ENCODE results near the gene PRPS1L1. TPM values are rescaled to one million over a fixed set of nuclear protein-coding genes. Genes with fewer than 3 reads are reported as not detected.

PRPS1L1 gene
- total RNA-seq, 1 donor from 2014 or later: not detected

DNA sequence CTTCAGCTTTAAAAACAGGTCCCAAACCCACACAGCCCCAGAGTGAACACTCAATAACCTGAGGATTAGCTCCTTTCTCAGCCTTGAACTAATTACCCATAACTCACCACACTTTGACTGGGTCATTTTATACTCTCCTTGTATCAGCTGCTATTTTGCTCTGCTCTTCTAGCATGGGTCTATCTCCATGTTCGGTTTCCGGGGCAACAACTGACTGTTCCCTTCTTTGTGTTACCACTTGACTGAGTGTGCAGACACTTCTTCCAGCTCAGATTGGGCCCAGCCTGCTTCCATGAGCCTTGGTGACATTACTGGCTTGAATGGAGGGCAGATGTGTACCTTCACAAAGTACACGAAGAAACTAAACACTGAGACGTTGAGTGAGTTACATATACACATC lies 31.5 kb upstream of the PRPS1L1 start:
- intact Hi-C loops (cut with DNase I): no loop called here
- TF ChIP-seq, protein P1, sequence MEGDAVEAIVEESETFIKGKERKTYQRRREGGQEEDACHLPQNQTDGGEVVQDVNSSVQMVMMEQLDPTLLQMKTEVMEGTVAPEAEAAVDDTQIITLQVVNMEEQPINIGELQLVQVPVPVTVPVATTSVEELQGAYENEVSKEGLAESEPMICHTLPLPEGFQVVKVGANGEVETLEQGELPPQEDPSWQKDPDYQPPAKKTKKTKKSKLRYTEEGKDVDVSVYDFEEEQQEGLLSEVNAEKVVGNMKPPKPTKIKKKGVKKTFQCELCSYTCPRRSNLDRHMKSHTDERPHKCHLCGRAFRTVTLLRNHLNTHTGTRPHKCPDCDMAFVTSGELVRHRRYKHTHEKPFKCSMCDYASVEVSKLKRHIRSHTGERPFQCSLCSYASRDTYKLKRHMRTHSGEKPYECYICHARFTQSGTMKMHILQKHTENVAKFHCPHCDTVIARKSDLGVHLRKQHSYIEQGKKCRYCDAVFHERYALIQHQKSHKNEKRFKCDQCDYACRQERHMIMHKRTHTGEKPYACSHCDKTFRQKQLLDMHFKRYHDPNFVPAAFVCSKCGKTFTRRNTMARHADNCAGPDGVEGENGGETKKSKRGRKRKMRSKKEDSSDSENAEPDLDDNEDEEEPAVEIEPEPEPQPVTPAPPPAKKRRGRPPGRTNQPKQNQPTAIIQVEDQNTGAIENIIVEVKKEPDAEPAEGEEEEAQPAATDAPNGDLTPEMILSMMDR (IDR thresholded peaks at IDR 0.05): no peak

DNA sequence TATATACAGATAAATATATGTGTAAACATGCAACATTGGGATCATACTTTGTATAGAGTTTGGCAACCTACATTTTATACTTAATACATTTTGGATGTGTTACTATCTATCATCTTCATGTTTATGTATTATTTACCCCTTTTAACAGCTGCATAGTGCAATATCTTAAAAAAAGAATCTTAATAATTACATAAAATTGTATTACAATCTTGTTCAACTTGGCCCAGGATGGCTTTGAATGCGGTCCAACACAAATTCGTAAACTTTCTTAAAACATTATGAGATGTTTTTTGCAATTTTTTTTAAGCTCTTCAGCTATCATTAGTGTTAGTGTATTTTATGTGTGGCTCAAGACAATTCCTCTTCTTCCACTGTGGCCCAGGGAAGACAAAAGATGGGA lies 26.3 kb upstream of the PRPS1L1 start:
- Histone ChIP-seq H3K4me1 (no peaks in the 10 kb centered on the region), H3K27me3 (no peaks in the 10 kb centered on the region), H3K9me3 (no peaks in the 10 kb centered on the region), H3K36me3 (no peaks in the 10 kb centered on the region), H3K4me3 (no peak overlapping the region), H3K27ac (no peak overlapping the region)
- DNase-seq (no peak), ATAC-seq (no peak)
- intact Hi-C loops (cut with DNase I): no loop called here
- TF ChIP-seq, protein P1 (IDR thresholded peaks at IDR 0.05): no peak

More for the DNA sequence above, 31.5 kb upstream of the PRPS1L1 start:
- no peaks in the 10 kb centered on the region for H3K36me3 ChIP-seq
- ATAC-seq (no peak), DNase-seq (no peak)
- no peaks in the 10 kb centered on the region for H3K4me1 ChIP-seq
- H3K9me3 ChIP-seq: no peaks in the 10 kb centered on the region
- no peak overlapping the region for H3K27ac ChIP-seq
- no peak overlapping the region for H3K4me3 ChIP-seq
- H3K27me3 ChIP-seq: no peaks in the 10 kb centered on the region

DNA sequence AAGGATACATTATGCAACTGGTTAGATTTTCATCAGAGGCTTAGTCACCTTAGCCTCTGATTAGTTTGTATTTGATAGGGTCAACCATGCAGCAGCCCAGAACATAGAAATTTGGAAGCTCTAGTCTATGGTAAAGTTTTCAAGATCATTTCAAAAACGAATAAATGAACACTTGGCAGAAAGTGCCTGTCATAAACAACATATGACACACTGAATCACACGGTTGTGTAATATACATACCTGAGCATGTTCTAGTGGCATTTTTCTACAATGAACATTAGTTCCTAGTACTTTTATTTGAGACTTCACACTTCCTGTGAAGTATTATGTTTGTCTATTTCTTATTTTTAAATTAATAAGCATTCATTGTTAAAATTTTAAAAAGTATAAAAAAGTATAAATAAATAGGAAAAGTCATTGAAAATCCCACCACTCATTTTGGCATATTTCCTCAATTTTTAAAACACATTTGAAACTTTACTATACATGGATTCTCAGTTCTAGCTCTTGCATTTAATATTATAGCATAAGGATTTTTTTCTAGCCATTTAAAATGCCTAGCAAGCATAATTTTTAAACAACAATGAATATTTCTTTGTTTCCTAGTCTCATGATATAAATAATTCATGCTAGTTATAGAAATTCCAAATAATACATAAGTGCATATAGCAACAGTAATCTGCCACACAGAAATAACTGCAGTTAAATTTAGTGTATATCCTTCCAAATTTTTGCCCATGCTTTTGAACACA lies 25.7 kb upstream of the PRPS1L1 start:
- H3K27ac ChIP-seq: no peak overlapping the region
- intact Hi-C loops (cut with DNase I): no loop called here
- H3K27me3 ChIP-seq: no peaks in the 10 kb centered on the region
- ATAC-seq: no peak
- H3K36me3 ChIP-seq: no peaks in the 10 kb centered on the region
- H3K4me1 ChIP-seq: no peaks in the 10 kb centered on the region
- H3K9me3 ChIP-seq: no peaks in the 10 kb centered on the region
- no peak for DNase-seq
- TF ChIP-seq, protein P1 (IDR thresholded peaks at IDR 0.05): no peak
- H3K4me3 ChIP-seq: no peak overlapping the region

DNA sequence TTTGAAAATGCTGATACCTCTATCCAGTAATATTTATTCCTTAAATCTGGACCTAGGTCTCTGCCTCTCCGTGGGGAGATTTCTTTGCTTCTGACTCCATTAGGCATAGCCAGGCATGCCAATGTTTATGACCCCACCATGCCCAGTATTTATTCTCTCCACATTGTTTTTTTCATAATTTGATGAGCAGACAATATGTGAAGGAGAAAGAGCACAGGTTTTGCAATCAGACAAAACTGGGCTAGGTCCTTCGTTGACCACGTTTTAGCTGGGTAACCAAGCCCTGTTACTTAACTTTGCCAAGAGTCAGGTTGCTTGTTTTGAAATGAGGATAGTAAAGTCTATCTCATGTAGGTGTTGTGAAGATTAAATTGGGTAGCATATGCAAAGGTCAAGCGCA lies 21.6 kb upstream of the PRPS1L1 start:
- no peaks in the 10 kb centered on the region for H3K27me3 ChIP-seq
- TF ChIP-seq, protein P1 (IDR thresholded peaks at IDR 0.05): no peak
- intact Hi-C loops (cut with DNase I): no loop called here
- no peak overlapping the region for H3K4me3 ChIP-seq
- H3K36me3 ChIP-seq: no peaks in the 10 kb centered on the region
- H3K27ac ChIP-seq: no peak overlapping the region
- DNase-seq (no peak), ATAC-seq (no peak)
- H3K9me3 ChIP-seq: no peaks in the 10 kb centered on the region
- H3K4me1 ChIP-seq: no peaks in the 10 kb centered on the region

DNA sequence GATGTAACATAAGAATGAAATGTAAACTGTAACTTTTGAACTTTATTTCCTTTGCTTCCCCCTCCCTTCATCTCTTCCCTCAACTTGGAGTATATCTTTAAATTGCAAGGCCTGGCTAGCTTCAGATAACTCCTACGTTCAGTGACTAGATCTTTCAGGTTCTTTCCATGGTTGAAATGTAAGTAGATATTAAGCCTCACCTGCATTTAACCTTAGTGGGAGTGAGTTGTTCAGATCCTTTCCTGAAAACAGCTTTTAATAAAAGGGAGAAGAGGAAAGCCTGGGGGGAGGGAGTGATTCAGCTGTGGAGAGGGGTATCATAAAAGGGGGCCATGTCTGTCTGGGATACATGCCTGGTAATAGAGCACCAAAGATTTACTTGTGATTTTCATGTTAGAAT lies 19.0 kb upstream of the PRPS1L1 start:
- no peak for DNase-seq
- TF ChIP-seq, protein P1 (IDR thresholded peaks at IDR 0.05): no peak
- intact Hi-C loops (cut with DNase I): no loop called here

More for the DNA sequence above, 19.0 kb upstream of the PRPS1L1 start:
- no peak overlapping the region for H3K27ac ChIP-seq
- no peaks in the 10 kb centered on the region for H3K4me1 ChIP-seq
- no peak for ATAC-seq
- no peaks in the 10 kb centered on the region for H3K36me3 ChIP-seq
- H3K27me3 ChIP-seq: no peaks in the 10 kb centered on the region
- H3K9me3 ChIP-seq: no peaks in the 10 kb centered on the region
- no peak overlapping the region for H3K4me3 ChIP-seq
